ENCODE measurements around the gene TTC7B.

TTC7B gene

GRCh38 chr14:90773196-90773486, 43.1 kb downstream of the TTC7B start:
- no peak for DNase-seq

GRCh38 chr14:90767899-90768298, 48.3 kb downstream of the TTC7B start:
- DNase-seq: no peak

GRCh38 chr14:90760591-90761316, 55.5 kb downstream of the TTC7B start:
- peak; percentile 38 for DNase-seq

GRCh38 chr14:90760078-90760444, 56.2 kb downstream of the TTC7B start:
- DNase-seq: no peak

- DNase-seq: no peak
Measured at GRCh38 chr14:90759370-90760077, 56.7 kb downstream of the TTC7B start.

GRCh38 chr14:90758959-90759358, 57.3 kb downstream of the TTC7B start:
- no peak for DNase-seq

- peak; percentile 86 for DNase-seq
Measured at GRCh38 chr14:90758028-90758889, 58.0 kb downstream of the TTC7B start.

GRCh38 chr14:90757452-90757851, 58.8 kb downstream of the TTC7B start:
- DNase-seq: no peak

- no peak for DNase-seq
Measured at GRCh38 chr14:90756755-90757345, 59.4 kb downstream of the TTC7B start.

- no peak for DNase-seq
Measured at GRCh38 chr14:90755661-90756304, 60.4 kb downstream of the TTC7B start.

- DNase-seq: no peak
Measured at GRCh38 chr14:90753456-90754005, 62.7 kb downstream of the TTC7B start.

- DNase-seq: no peak
Measured at GRCh38 chr14:90750701-90751100, 65.5 kb downstream of the TTC7B start.

- DNase-seq: no peak
Measured at GRCh38 chr14:90750191-90750590, 66.0 kb downstream of the TTC7B start.

GRCh38 chr14:90747909-90748308, 68.3 kb downstream of the TTC7B start:
- DNase-seq: no peak

GRCh38 chr14:90743826-90744225, 72.4 kb downstream of the TTC7B start:
- no peak for DNase-seq

GRCh38 chr14:90743425-90743824, 72.8 kb downstream of the TTC7B start:
- DNase-seq: no peak

- no peak for DNase-seq
Measured at GRCh38 chr14:90742729-90743128, 73.5 kb downstream of the TTC7B start.

- no peak for DNase-seq
Measured at GRCh38 chr14:90742252-90742651, 74.0 kb downstream of the TTC7B start.

- no peak for DNase-seq
Measured at GRCh38 chr14:90741682-90741946, 74.6 kb downstream of the TTC7B start.

GRCh38 chr14:90740946-90741681, 75.1 kb downstream of the TTC7B start:
- no peak for DNase-seq

GRCh38 chr14:90740081-90740480, 76.1 kb downstream of the TTC7B start:
- DNase-seq: no peak
